Astrocyte (in vitro differentiated cells and primary cell): Measurements from ENCODE around the gene PSMB9. TPM values are rescaled to one million over a fixed set of nuclear protein-coding genes. Genes with fewer than 3 reads are reported as not detected.

Source experiments
- DNase-seq: peaks from one replicate; pipeline ENCODE4 v3.0.0-alpha.2; 2010; ENCODE audit warnings: low read depth
- FAIRE-seq: peaks from 2 replicates; lab custom pipeline; 2011; peaks lifted over from hg19 to GRCh38; lab: Jason Lieb, UNC
- H2AFZ ChIP-seq: 2 replicates; pipeline ENCODE4 v1.6.0; 2012; ENCODE audit warnings: low read depth, low read length, inconsistent platforms
- H3K27ac ChIP-seq: 2 replicates; pipeline ENCODE4 v1.5.1; 2011; ENCODE audit warnings: low read depth, low read length, inconsistent platforms
- H3K27me3 ChIP-seq: 2 replicates; pipeline ENCODE4 v1.6.0; 2011; ENCODE audit warnings: low read length, inconsistent platforms; ENCODE audit not compliant: insufficient read depth
- H3K36me3 ChIP-seq: 2 replicates; pipeline ENCODE4 v1.5.1; 2011; ENCODE audit warnings: low read length, inconsistent platforms; ENCODE audit not compliant: insufficient read depth
- H3K4me1 ChIP-seq: 2 replicates; pipeline ENCODE4 v1.5.1; 2011; ENCODE audit warnings: low read length, inconsistent platforms; ENCODE audit not compliant: insufficient read depth
- H3K4me2 ChIP-seq: 2 replicates; pipeline ENCODE4 v1.6.0; 2012; ENCODE audit warnings: low read length, inconsistent platforms
- H3K4me3 ChIP-seq: 2 replicates; pipeline ENCODE4 v1.5.1; 2011; ENCODE audit warnings: low read depth, mild to moderate bottlenecking, low read length, inconsistent platforms; ENCODE audit not compliant: insufficient read depth
- H3K79me2 ChIP-seq: 2 replicates; pipeline ENCODE4 v1.6.0; 2012; ENCODE audit warnings: mild to moderate bottlenecking, low read length, inconsistent platforms; ENCODE audit not compliant: insufficient read depth
- H3K9ac ChIP-seq: 2 replicates; pipeline ENCODE4 v1.6.0; 2012; ENCODE audit warnings: mild to moderate bottlenecking, low read length, inconsistent platforms
- H3K9me3 ChIP-seq: 2 replicates; pipeline ENCODE4 v1.5.1; 2012; ENCODE audit warnings: low read depth, mild to moderate bottlenecking, low read length, inconsistent platforms; ENCODE audit not compliant: insufficient read depth
- H4K20me1 ChIP-seq: 2 replicates; pipeline ENCODE4 v1.6.0; 2012; ENCODE audit warnings: low read length, inconsistent platforms; ENCODE audit not compliant: insufficient read depth
- H3K27ac Mint-ChIP-seq: one replicate; pipeline ENCODE4 v1.8.0; 2021; ENCODE audit warnings: mild to moderate bottlenecking, mixed read lengths; ENCODE audit not compliant: unreplicated experiment
- H3K27me3 Mint-ChIP-seq: one replicate; pipeline ENCODE4 v1.8.0; 2021; ENCODE audit warnings: low read depth, mixed read lengths; ENCODE audit not compliant: unreplicated experiment
- H3K36me3 Mint-ChIP-seq: one replicate; pipeline ENCODE4 v1.8.0; 2021; ENCODE audit warnings: low read depth, mixed read lengths; ENCODE audit not compliant: unreplicated experiment
- H3K4me1 Mint-ChIP-seq: one replicate; pipeline ENCODE4 v1.8.0; 2021; ENCODE audit warnings: low read depth, mixed read lengths; ENCODE audit not compliant: unreplicated experiment
- H3K4me3 Mint-ChIP-seq: one replicate; pipeline ENCODE4 v1.8.0; 2021; ENCODE audit warnings: mild to moderate bottlenecking, moderate library complexity, mixed read lengths; ENCODE audit not compliant: unreplicated experiment
- H3K9me3 Mint-ChIP-seq: one replicate; pipeline ENCODE4 v1.8.0; 2021; ENCODE audit warnings: mild to moderate bottlenecking, mixed read lengths; ENCODE audit not compliant: unreplicated experiment
- EZH2 ChIP-seq: IDR thresholded peaks from 2 replicates; pipeline ENCODE4 v1.6.1; 2012; ENCODE audit warnings: mild to moderate bottlenecking, low read length, inconsistent platforms; ENCODE audit not compliant: insufficient read depth
- total RNA-seq: library from RNA; stranded (reverse); gene quantifications from 2 replicates; pipeline ENCODE4 v1.2.1, GENCODE V29; 2021
- TF ChIP-seq, protein P1 (sequence below): IDR thresholded peaks from 2 replicates; pipeline ENCODE4 v1.5.1; 2011; ENCODE audit warnings: low read depth, mild to moderate bottlenecking, inconsistent platforms, low read length, moderate library complexity; ENCODE audit not compliant: insufficient read depth

PSMB9 gene
- total RNA-seq, 1 donor from 2014 or later, result 34.1 TPM

DNA sequence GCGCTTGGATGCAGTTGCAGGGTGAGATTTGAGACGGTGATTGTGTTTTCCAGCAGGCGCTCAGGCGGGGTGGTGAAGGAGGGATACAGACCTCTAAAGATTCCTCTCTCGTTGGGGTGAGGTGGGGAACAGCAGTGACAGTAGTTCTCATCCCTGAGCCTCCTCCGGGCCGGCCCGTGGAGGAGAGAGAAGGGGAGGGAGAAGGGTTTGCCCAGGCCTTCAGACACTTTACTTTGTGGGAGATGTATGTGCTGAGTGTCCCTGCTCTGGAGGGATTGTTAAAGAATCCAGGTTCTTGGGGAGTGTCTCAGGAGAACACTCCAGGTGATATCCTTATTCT, 41.0 kb downstream of the PSMB9 start:
- H3K4me1 Mint-ChIP-seq, result peaks cover 4% of the 10 kb centered on the region

DNA sequence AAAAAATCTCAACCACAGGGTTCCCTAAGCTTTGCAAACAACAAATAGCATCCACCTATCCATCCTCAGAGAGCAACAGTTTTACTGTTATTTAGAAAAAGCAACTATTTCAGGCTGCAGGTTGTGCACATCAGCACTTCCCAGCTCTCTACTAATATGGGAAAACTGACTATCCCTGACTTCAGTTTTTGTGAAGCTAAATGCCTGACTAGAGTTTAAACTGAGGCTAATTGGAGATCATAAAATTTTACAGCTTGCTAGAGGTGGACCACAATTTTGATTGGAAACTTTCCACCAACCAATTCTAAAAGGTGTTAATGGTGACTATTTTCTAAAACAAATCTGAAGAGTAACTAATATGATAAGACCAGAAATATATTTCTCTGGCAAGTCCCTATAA, 50.0 kb downstream of the PSMB9 start:
- Histone ChIP-seq H3K4me2 (no peak overlapping the region), H2AFZ (no peak overlapping the region), H3K9me3 (no peaks in the 10 kb centered on the region), H3K4me3 (no peak overlapping the region), H3K27me3 (no peaks in the 10 kb centered on the region), H3K27ac (no peak overlapping the region), H3K36me3 (no peaks in the 10 kb centered on the region), H3K9ac (no peak overlapping the region), H4K20me1 (no peaks in the 10 kb centered on the region), H3K4me1 (no peaks in the 10 kb centered on the region), H3K79me2 (no peaks in the 10 kb centered on the region)
- H3K9me3 Mint-ChIP-seq, result no peaks in the 10 kb centered on the region
- no peaks in the 10 kb centered on the region for H3K27me3 Mint-ChIP-seq
- H3K4me1 Mint-ChIP-seq, result peaks cover 7% of the 10 kb centered on the region
- H3K36me3 Mint-ChIP-seq, result peaks cover 2% of the 10 kb centered on the region
- no peak for TF ChIP-seq EZH2
- TF ChIP-seq, protein P1, sequence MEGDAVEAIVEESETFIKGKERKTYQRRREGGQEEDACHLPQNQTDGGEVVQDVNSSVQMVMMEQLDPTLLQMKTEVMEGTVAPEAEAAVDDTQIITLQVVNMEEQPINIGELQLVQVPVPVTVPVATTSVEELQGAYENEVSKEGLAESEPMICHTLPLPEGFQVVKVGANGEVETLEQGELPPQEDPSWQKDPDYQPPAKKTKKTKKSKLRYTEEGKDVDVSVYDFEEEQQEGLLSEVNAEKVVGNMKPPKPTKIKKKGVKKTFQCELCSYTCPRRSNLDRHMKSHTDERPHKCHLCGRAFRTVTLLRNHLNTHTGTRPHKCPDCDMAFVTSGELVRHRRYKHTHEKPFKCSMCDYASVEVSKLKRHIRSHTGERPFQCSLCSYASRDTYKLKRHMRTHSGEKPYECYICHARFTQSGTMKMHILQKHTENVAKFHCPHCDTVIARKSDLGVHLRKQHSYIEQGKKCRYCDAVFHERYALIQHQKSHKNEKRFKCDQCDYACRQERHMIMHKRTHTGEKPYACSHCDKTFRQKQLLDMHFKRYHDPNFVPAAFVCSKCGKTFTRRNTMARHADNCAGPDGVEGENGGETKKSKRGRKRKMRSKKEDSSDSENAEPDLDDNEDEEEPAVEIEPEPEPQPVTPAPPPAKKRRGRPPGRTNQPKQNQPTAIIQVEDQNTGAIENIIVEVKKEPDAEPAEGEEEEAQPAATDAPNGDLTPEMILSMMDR, result no peak
- DNase-seq, result no peak
- H3K27ac Mint-ChIP-seq, result no peak overlapping the region
- no peak overlapping the region for H3K4me3 Mint-ChIP-seq
- no peak for FAIRE-seq

More for the DNA sequence above, 41.0 kb downstream of the PSMB9 start:
- H2AFZ ChIP-seq, result peak overlapping the region; percentile 100
- H3K36me3 ChIP-seq, result no peaks in the 10 kb centered on the region
- peak overlapping the region; percentile 20 for H3K27ac Mint-ChIP-seq
- FAIRE-seq, result no peak
- no peaks in the 10 kb centered on the region for H3K27me3 ChIP-seq
- H4K20me1 ChIP-seq, result no peaks in the 10 kb centered on the region
- H3K4me2 ChIP-seq, result peak overlapping the region; percentile 100
- no peak for DNase-seq
- peaks cover 21% of the 10 kb centered on the region for H3K79me2 ChIP-seq
- peak overlapping the region; percentile 89 for H3K4me3 ChIP-seq
- peaks cover 2% of the 10 kb centered on the region for H3K36me3 Mint-ChIP-seq
- peak overlapping the region; percentile 78 for H3K9ac ChIP-seq
- H3K27ac ChIP-seq, result peak overlapping the region; percentile 64
- H3K9me3 ChIP-seq, result no peaks in the 10 kb centered on the region
- no peaks in the 10 kb centered on the region for H3K27me3 Mint-ChIP-seq
- no peaks in the 10 kb centered on the region for H3K9me3 Mint-ChIP-seq
- no peak for TF ChIP-seq EZH2
- TF ChIP-seq, protein P1, result no peak
- H3K4me3 Mint-ChIP-seq, result peak overlapping the region; percentile 93
- H3K4me1 ChIP-seq, result peaks cover 7% of the 10 kb centered on the region

DNA sequence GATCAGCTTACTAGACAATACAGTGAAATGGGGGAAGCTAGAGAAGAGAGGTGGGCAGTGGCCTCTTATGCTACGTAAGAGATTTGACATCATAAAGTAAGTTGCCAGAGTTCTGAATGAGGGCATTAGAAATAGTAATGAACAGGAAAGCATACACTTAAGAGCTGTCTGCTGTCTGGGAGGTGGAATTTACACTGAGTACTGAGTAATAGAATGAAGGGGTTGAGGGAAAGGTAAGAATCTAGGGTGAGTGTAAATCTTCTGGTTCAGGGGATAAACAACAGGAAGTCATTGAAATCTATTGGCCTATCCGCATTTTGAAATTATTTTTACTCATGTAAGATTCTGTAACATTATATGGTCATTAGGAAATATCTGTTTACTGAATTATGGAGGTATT, 51.1 kb downstream of the PSMB9 start:
- peak overlapping the region; percentile 2 for H3K27ac Mint-ChIP-seq
- Histone ChIP-seq H3K9me3 (no peaks in the 10 kb centered on the region), H4K20me1 (no peaks in the 10 kb centered on the region), H3K36me3 (no peaks in the 10 kb centered on the region), H3K27me3 (no peaks in the 10 kb centered on the region), H3K4me1 (no peaks in the 10 kb centered on the region), H2AFZ (no peak overlapping the region), H3K9ac (no peak overlapping the region), H3K4me2 (no peak overlapping the region), H3K27ac (no peak overlapping the region), H3K79me2 (no peaks in the 10 kb centered on the region), H3K4me3 (no peak overlapping the region)
- no peak overlapping the region for H3K4me3 Mint-ChIP-seq
- TF ChIP-seq EZH2, result no peak
- TF ChIP-seq, protein P1, result no peak
- DNase-seq (no peak), FAIRE-seq (no peak)
- H3K27me3 Mint-ChIP-seq, result no peaks in the 10 kb centered on the region
- peaks cover 2% of the 10 kb centered on the region for H3K36me3 Mint-ChIP-seq
- H3K4me1 Mint-ChIP-seq, result peaks cover 7% of the 10 kb centered on the region
- no peaks in the 10 kb centered on the region for H3K9me3 Mint-ChIP-seq
